HPDE6-E6E7 (cell line): Measurements from ENCODE around the gene CADM4.
"Not testable (repeated sequence)": the region's sequence is repeated elsewhere in the genome, so short reads cannot be mapped to it uniquely, and the experiment has no call there.

Experiments used
- DNase-seq: peaks from one replicate; pipeline ENCODE4 v3.0.0; 2011; ENCODE audit warnings: missing footprints; ENCODE audit errors: extremely low spot score

Gene CADM4

GRCh38 chr19:43639519-43640423 is at the start of gene CADM4:
Gene CADM4, minus strand, starts transcription at chr19:43639850. Its CDS starts 60 bp downstream, at chr19:43639790.
- no peak for DNase-seq

- DNase-seq: no peak
Measured at GRCh38 chr19:43688059-43688701, 48.5 kb upstream of the CADM4 start.

- DNase-seq: no peak
Measured at GRCh38 chr19:43687660-43687997, 48.0 kb upstream of the CADM4 start.

- no peak for DNase-seq
Measured at GRCh38 chr19:43684326-43684725, 44.7 kb upstream of the CADM4 start.

GRCh38 chr19:43683905-43684304 is 44.3 kb upstream of the CADM4 start:
- DNase-seq: no peak

GRCh38 chr19:43682824-43683661 is 43.4 kb upstream of the CADM4 start:
- no peak for DNase-seq

GRCh38 chr19:43682269-43682668 is 42.6 kb upstream of the CADM4 start:
- not testable (repeated sequence) for DNase-seq

- no peak for DNase-seq
Measured at GRCh38 chr19:43681821-43682220, 42.2 kb upstream of the CADM4 start.

GRCh38 chr19:43678512-43679261 is 39.0 kb upstream of the CADM4 start:
- no peak for DNase-seq

GRCh38 chr19:43675906-43676305 is 36.3 kb upstream of the CADM4 start:
- no peak for DNase-seq

GRCh38 chr19:43675269-43675879 is 35.7 kb upstream of the CADM4 start:
- DNase-seq: peak; percentile 97

GRCh38 chr19:43674596-43674995 is 34.9 kb upstream of the CADM4 start:
- no peak for DNase-seq

- no peak for DNase-seq
Measured at GRCh38 chr19:43674183-43674582, 34.5 kb upstream of the CADM4 start.

GRCh38 chr19:43673637-43674036 is 34.0 kb upstream of the CADM4 start:
- no peak for DNase-seq

GRCh38 chr19:43672061-43672679 is 32.5 kb upstream of the CADM4 start:
- DNase-seq: no peak

GRCh38 chr19:43668406-43669109 is 28.9 kb upstream of the CADM4 start:
- DNase-seq: peak; percentile 95

- DNase-seq: no peak
Measured at GRCh38 chr19:43667876-43668405, 28.3 kb upstream of the CADM4 start.

GRCh38 chr19:43667126-43667875 is 27.7 kb upstream of the CADM4 start:
- no peak for DNase-seq

- no peak for DNase-seq
Measured at GRCh38 chr19:43664018-43664417, 24.4 kb upstream of the CADM4 start.
